Esophagus squamous epithelium (tissue), 5 donors: Measurements from ENCODE around the gene DNAJC5G. TPM values are rescaled to one million over a fixed set of nuclear protein-coding genes. Genes with fewer than 3 reads are reported as not detected.

Experiments
- DNase-seq: peaks from one replicate; lab custom pipeline; 2025; lab: John Stamatoyannopoulos, UW
- H3K27ac ChIP-seq, 4 donors: fragments of 200-600 bp; sonication (generic); one replicate each; pipeline ENCODE4 v1.5.1; 2016 to 2019; ENCODE audit warnings: mild to moderate bottlenecking in 1 of 4
- H3K27me3 ChIP-seq, 4 donors: fragments of 200-600 bp; sonication (generic); 1 replicate in 3 of 4; 2 replicates in 1 of 4; pipeline versions ENCODE4 v1.5.1 to v1.6.0; 2017 to 2021; ENCODE audit warnings: antibody characterized with exemption in 1 of 4
- H3K36me3 ChIP-seq, 3 donors: fragments of 200-600 bp; sonication (generic); one replicate each; pipeline ENCODE4 v1.5.1; 2016 to 2019
- H3K4me1 ChIP-seq, 3 donors: fragments of 200-600 bp; sonication (generic); one replicate each; pipeline ENCODE4 v1.5.1; 2017 to 2019
- H3K4me3 ChIP-seq, 4 donors: fragments of 200-600 bp; sonication (generic); 1 replicate in 3 of 4; 2 replicates in 1 of 4; pipeline ENCODE4 v1.5.1; 2016 to 2019; ENCODE audit warnings: mild to moderate bottlenecking in 2 of 4, moderate library complexity in 1 of 4
- H3K9me3 ChIP-seq, 3 donors: fragments of 200-600 bp; sonication (generic); one replicate each; pipeline ENCODE4 v1.5.1; 2016 to 2019
- CTCF ChIP-seq, 6 experiments: fragments of 450-650 bp in 4 of 6; fragments of 200-600 bp in 2 of 6; sonication (generic) in 2 of 6; IDR thresholded peaks; one replicate each; pipeline ENCODE4 v1.5.1; 2016 to 2019; ENCODE audit warnings: antibody characterized with exemption in 6 of 6, mild to moderate bottlenecking in 4 of 6, moderate library complexity in 4 of 6
- POLR2A ChIP-seq, 4 donors: fragments of 450-650 bp; IDR thresholded peaks; one replicate each; pipeline ENCODE4 v1.6.1; 2017; ENCODE audit warnings: antibody characterized with exemption in 4 of 4, mild to moderate bottlenecking in 4 of 4, moderate library complexity in 3 of 4
- WGBS, 2 donors: methylation state at CpG; one replicate each; pipeline ENCODE4 v1.1.5; 2018; 5-methylcytosine and 5-hydroxymethylcytosine counted together
- intact Hi-C: fragments of 100-400 bp; cut with DNase I; formaldehyde crosslinking; loops from one replicate; pipeline ENCODE4 v1.15.0; 2022
- total RNA-seq, 4 donors: library from RNA; depleted of rRNA; stranded (reverse); fragments of >200 nt; gene quantifications; one replicate each; pipeline ENCODE4 v1.1.0, GENCODE V29; 2016
- donor health status: DM: yes; HTN: yes; CAD: no.

The DNAJC5G gene
- total RNA-seq, 4 donors from 2014 or later, result 0.38 TPM; not detected in 3

- Histone ChIP-seq H3K36me3 (peaks cover 0 to 27% (median 0%) of the 10 kb centered on the region in 3 donors), H3K27ac (no peak overlapping the region), H3K9me3 (no peaks in the 10 kb centered on the region), H3K4me1 (peaks cover 16 to 36% (median 20%) of the 10 kb centered on the region in 3 donors), H3K27me3 (peaks cover 12 to 47% (median 20%) of the 10 kb centered on the region in 4 donors), H3K4me3 (peak overlapping the region in 1 of 4 donors; percentile 34)
- WGBS, 2 donors, result 2% methylated on average over 16 of the region's 75 CpGs; no CpG with 5 or more reads in 1 of the 2 donors
- intact Hi-C loops, result loop anchor here (10.0 kb wide), 1 partner anchor 213 kb away; no protein-coding TSS in a partner anchor
- no peak for TF ChIP-seq CTCF (IDR thresholded peaks at IDR 0.05)
- TF ChIP-seq POLR2A (IDR thresholded peaks at IDR 0.05), result no peak
- DNase-seq, result no peak
These were observed 32.5 kb downstream of the DNAJC5G start for GRCh38 chr2:27307545-27308358.

- Histone ChIP-seq H3K4me3 (peak within 1 kb of the TSS in 1 of 4 donors; percentile 34), H3K27ac (no peak within 1 kb of the TSS), H3K36me3 (peaks cover 0 to 27% (median 0%) of the 10 kb centered on the region in 3 donors), H3K27me3 (peaks cover 12 to 47% (median 20%) of the 10 kb centered on the region in 4 donors), H3K9me3 (no peaks in the 10 kb centered on the region), H3K4me1 (peaks cover 16 to 30% (median 20%) of the 10 kb centered on the region in 3 donors)
- intact Hi-C loops, result loop anchor here (10.0 kb wide), 1 partner anchor 214 kb away; no protein-coding TSS in a partner anchor
- TF ChIP-seq POLR2A (IDR thresholded peaks at IDR 0.05) (no peak), CTCF (IDR thresholded peaks at IDR 0.05) (no peak)
- 10 to 44% methylated on average over 2 to 13 of the region's 25 CpGs for WGBS, 2 donors
- DNase-seq, result no peak
These were observed 33.2 kb downstream of the DNAJC5G start, which contains the start of gene UCN for GRCh38 chr2:27308359-27308881. Gene UCN (minus strand): TSS chr2:27308445. CDS start chr2:27307895, 550 bp downstream.

- DNase-seq, result no peak
- Histone ChIP-seq H3K27ac (no peak overlapping the region), H3K36me3 (peaks cover 0 to 29% (median 0%) of the 10 kb centered on the region in 3 donors), H3K4me1 (peaks cover 16 to 27% (median 20%) of the 10 kb centered on the region in 3 donors), H3K27me3 (peaks cover 12 to 44% (median 20%) of the 10 kb centered on the region in 4 donors), H3K4me3 (no peak overlapping the region), H3K9me3 (no peaks in the 10 kb centered on the region)
- TF ChIP-seq CTCF (IDR thresholded peaks at IDR 0.05) (no peak), POLR2A (IDR thresholded peaks at IDR 0.05) (no peak)
- WGBS, 2 donors, result 82 to 85% methylated on average over 6 of the region's 6 CpGs
- intact Hi-C loops, result loop anchor here (10.0 kb wide), 1 partner anchor 215 kb away; no protein-coding TSS in a partner anchor
These were observed 34.4 kb downstream of the DNAJC5G start for GRCh38 chr2:27309651-27310050.

GRCh38 chr2:27312152-27312551, 36.9 kb downstream of the DNAJC5G start:
- intact Hi-C loops, result no loop called here
- no peak for TF ChIP-seq CTCF (IDR thresholded peaks at IDR 0.05)
- 92 to 96% methylated on average over 3 of the region's 3 CpGs for whole genome bisulfite sequencing, 2 donors
- H3K4me3 ChIP-seq, result no peak overlapping the region
- peaks cover 3 to 19% (median 12%) of the 10 kb centered on the region in 4 donors for H3K27me3 ChIP-seq
- H3K9me3 ChIP-seq, result no peaks in the 10 kb centered on the region
- DNase-seq, result no peak
- no peak overlapping the region for H3K27ac ChIP-seq
- H3K36me3 ChIP-seq, result peaks cover 0 to 46% (median 0%) of the 10 kb centered on the region in 3 donors
- peaks cover 8 to 16% (median 12%) of the 10 kb centered on the region in 3 donors for H3K4me1 ChIP-seq
